Liver (tissue), 9 donors: ENCODE data around the gene AOAH. TPM values are rescaled to one million over a fixed set of nuclear protein-coding genes. Genes with fewer than 3 reads are reported as not detected.

Experiments used
- DNase-seq: peaks from one replicate; pipeline ENCODE4 v3.0.0-alpha.2; 2017; ENCODE audit warnings: low spot score
- H3K27ac ChIP-seq, 2 donors: one replicate each; pipeline ENCODE4 v1.7.0; 2013; ENCODE audit warnings: inconsistent platforms in 2 of 2, low read length in 2 of 2, control low read depth in 1 of 2, low read depth in 1 of 2, mild to moderate bottlenecking in 1 of 2
- H3K27me3 ChIP-seq, 4 donors: one replicate each; pipeline versions ENCODE4 v1.6.1 to v1.7.0; 2013; ENCODE audit warnings: low read length in 3 of 4, inconsistent platforms in 1 of 4, mild to moderate bottlenecking in 1 of 4, moderate library complexity in 1 of 4; ENCODE audit not compliant: control insufficient read depth in 4 of 4, insufficient read depth in 4 of 4
- H3K36me3 ChIP-seq, 4 donors: one replicate each; pipeline versions ENCODE4 v1.6.1 to v1.7.0; 2013; ENCODE audit warnings: low read length in 3 of 4, mild to moderate bottlenecking in 3 of 4, low read depth in 1 of 4, moderate library complexity in 1 of 4; ENCODE audit not compliant: control insufficient read depth in 4 of 4, insufficient read depth in 3 of 4
- H3K4me1 ChIP-seq, 4 donors: one replicate each; pipeline versions ENCODE4 v1.6.1 to v1.7.0; 2013; ENCODE audit warnings: low read length in 3 of 4, mild to moderate bottlenecking in 3 of 4, moderate library complexity in 1 of 4; ENCODE audit not compliant: control insufficient read depth in 4 of 4, insufficient read depth in 4 of 4
- H3K4me3 ChIP-seq, 3 donors: one replicate each; pipeline versions ENCODE4 v1.6.1 to v1.7.0; 2013; ENCODE audit warnings: low read length in 3 of 3, control low read depth in 1 of 3, low read depth in 1 of 3, mild to moderate bottlenecking in 1 of 3
- H3K9ac ChIP-seq, 2 donors: one replicate each; pipeline ENCODE4 v1.7.0; 2013; ENCODE audit warnings: low read length in 2 of 2, mild to moderate bottlenecking in 2 of 2, moderate library complexity in 2 of 2, control low read depth in 1 of 2, low read depth in 1 of 2
- H3K9me3 ChIP-seq, 4 donors: one replicate each; pipeline versions ENCODE4 v1.6.1 to v1.7.0; 2013; ENCODE audit warnings: low read length in 3 of 4; ENCODE audit not compliant: control insufficient read depth in 4 of 4
- EGR1 ChIP-seq, 2 donors: IDR thresholded peaks; 2 replicates each; pipeline ENCODE4 v1.6.1; 2016 to 2018; ENCODE audit warnings: antibody characterized with exemption in 2 of 2, low read depth in 2 of 2
- FOXA1 ChIP-seq: IDR thresholded peaks from 2 replicates; pipeline ENCODE4 v1.6.1; 2016; ENCODE audit warnings: antibody characterized with exemption
- FOXA2 ChIP-seq: IDR thresholded peaks from 2 replicates; pipeline ENCODE4 v1.6.1; 2016; ENCODE audit warnings: antibody characterized with exemption
- GABPA ChIP-seq, 2 donors: IDR thresholded peaks in 1 of 2; conservative IDR thresholded peaks in 1 of 2; 2 replicates each; pipeline ENCODE4 v1.6.1; 2016; ENCODE audit warnings: antibody characterized with exemption in 2 of 2, mild to moderate bottlenecking in 1 of 2, moderate library complexity in 1 of 2
- HNF4A ChIP-seq, 2 donors: conservative IDR thresholded peaks; 2 replicates each; pipeline ENCODE4 v1.6.1; 2016; ENCODE audit warnings: antibody characterized with exemption in 2 of 2, mild to moderate bottlenecking in 2 of 2
- HNF4G ChIP-seq: IDR thresholded peaks from 2 replicates; pipeline ENCODE4 v1.6.1; 2016; ENCODE audit warnings: antibody characterized with exemption
- JUND ChIP-seq, 2 donors: IDR thresholded peaks; 2 replicates each; pipeline ENCODE4 v1.6.1; 2016; ENCODE audit warnings: antibody characterized with exemption in 2 of 2
- NR2F2 ChIP-seq: IDR thresholded peaks from 2 replicates; pipeline ENCODE4 v1.6.1; 2016; ENCODE audit warnings: antibody characterized with exemption
- RAD21 ChIP-seq, 2 donors: IDR thresholded peaks; 2 replicates each; pipeline ENCODE4 v1.6.1; 2016; ENCODE audit warnings: antibody characterized with exemption in 2 of 2, mild to moderate bottlenecking in 2 of 2
- RXRA ChIP-seq, 2 donors: IDR thresholded peaks; 2 replicates each; pipeline ENCODE4 v1.6.1; 2017 to 2018; ENCODE audit warnings: antibody characterized with exemption in 2 of 2, mild to moderate bottlenecking in 1 of 2
- SP1 ChIP-seq: IDR thresholded peaks from 2 replicates; pipeline ENCODE4 v1.6.1; 2018; ENCODE audit warnings: antibody characterized with exemption, mild to moderate bottlenecking
- TAF1 ChIP-seq: conservative IDR thresholded peaks from 2 replicates; pipeline ENCODE4 v1.6.1; 2016; ENCODE audit warnings: antibody characterized with exemption, mild to moderate bottlenecking
- YY1 ChIP-seq: IDR thresholded peaks from 2 replicates; pipeline ENCODE4 v1.6.1; 2016; ENCODE audit warnings: antibody characterized with exemption, mild to moderate bottlenecking
- WGBS: extraction: QIAGEN DNeasy Blood & Tissue Kit; methylation state at CpG from one replicate; pipeline ENCODE4 v1.1.7; 2013; 5-methylcytosine and 5-hydroxymethylcytosine counted together
- polyA plus RNA-seq, 2 donors: library from polyadenylated mRNA; stranded (reverse) in 1 of 2; unstranded in 1 of 2; fragments of 200-250 nt in 1 of 2; fragments of >200 nt in 1 of 2; fragmentation: Nextera tagmentation in 1 of 2; extraction: Ambion mirVana in 1 of 2; gene quantifications; one replicate each; pipeline versions ENCODE4 v1.2.1 to v1.2.3, GENCODE V29; 2013 to 2015
- total RNA-seq, 2 donors: library from RNA; depleted of rRNA; stranded (reverse); fragments of >200 nt; gene quantifications; one replicate each; pipeline ENCODE4 v1.2.3, GENCODE V29; 2014
- TF ChIP-seq, protein P1 (sequence below): IDR thresholded peaks from 2 replicates; pipeline ENCODE4 v1.6.1; 2016; ENCODE audit warnings: antibody characterized with exemption
- TF ChIP-seq, protein P2 (sequence below): IDR thresholded peaks from 2 replicates; pipeline ENCODE4 v1.6.1; 2016; ENCODE audit warnings: antibody characterized with exemption
- TF ChIP-seq, protein P3 (sequence below): fragments of 150-350 bp; IDR thresholded peaks from 2 replicates; pipeline ENCODE4 v1.5.1; 2017; ENCODE audit warnings: improper control_type of control experiment, low read depth, low read length; ENCODE audit not compliant: missing input control
- TF ChIP-seq, protein P4 (sequence below): IDR thresholded peaks from 2 replicates; pipeline ENCODE4 v1.6.1; 2016; ENCODE audit warnings: antibody characterized with exemption
- TF ChIP-seq, protein P5 (sequence below): IDR thresholded peaks from 2 replicates; pipeline ENCODE4 v1.6.1; 2016; ENCODE audit warnings: antibody characterized with exemption, mild to moderate bottlenecking
- donor health status: healthy.
- donor health status: healthy.
- donor health status: healthy.
- donor health status: healthy.
- donor health status: healthy.

AOAH gene
- total and polyA plus RNA-seq, 4 donors, result 2.4 to 26.7 (median 5.8) TPM

DNA sequence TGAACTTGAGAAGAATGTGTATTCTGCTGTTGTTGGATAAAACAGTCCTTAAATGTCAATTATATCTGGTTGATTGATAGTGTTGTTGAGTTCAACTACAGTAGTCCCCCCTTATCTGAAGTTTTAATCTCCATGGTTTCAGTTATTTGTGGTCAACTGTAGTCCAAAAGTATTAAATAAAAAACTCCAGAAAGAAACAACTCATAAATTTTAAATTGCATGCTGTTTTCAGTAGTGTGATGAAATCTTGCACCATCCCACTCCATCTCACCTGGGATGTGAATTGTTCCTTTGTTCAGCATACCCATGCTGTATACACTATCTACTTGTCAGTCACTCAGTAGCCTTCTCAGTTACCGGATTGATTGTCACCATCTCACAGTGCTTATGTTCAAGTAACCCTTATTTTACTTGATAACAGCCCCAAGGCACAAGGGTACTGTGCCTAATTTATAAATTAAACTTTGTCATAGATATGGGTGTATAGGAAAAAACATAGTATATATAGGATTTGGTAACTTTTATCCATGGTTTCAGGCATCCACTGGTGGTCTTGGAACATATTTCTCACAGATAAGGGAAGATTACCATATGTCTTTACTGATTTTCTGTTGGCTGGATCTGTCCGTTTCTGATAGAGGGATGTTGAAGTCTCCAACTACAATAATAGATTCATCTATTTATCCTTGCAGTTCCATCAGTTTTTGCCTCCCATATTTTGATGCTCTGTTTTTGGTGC lies 57.1 kb downstream of the AOAH start (continued):
- TF ChIP-seq, protein P1, sequence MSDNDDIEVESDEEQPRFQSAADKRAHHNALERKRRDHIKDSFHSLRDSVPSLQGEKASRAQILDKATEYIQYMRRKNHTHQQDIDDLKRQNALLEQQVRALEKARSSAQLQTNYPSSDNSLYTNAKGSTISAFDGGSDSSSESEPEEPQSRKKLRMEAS, result no peak
- no peak for TF ChIP-seq JUND (IDR thresholded peaks at IDR 0.05)

DNA sequence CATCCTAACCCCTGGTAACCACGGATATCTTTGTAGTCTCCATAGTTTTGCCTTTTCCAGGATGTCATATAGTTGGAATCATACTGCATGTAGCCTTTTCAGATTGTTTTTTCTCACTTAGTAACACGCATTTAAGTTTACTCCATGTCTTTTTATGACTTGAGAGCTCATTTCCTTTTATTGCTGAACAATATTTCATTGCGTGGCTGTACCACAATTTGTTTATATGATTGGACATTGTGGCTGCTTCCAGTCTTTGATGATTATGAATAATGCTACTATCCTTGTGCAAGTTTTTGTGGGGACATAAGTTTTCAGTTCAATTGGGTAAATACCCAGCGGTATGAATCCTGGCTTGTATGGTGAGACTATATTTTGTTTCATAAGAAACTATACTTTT lies 60.8 kb downstream of the AOAH start:
- no peaks in the 10 kb centered on the region for H3K27me3 ChIP-seq
- DNase-seq, result no peak
- no peaks in the 10 kb centered on the region for H3K4me1 ChIP-seq
- WGBS, result 75% methylated on average over 4 of the region's 4 CpGs
- TF ChIP-seq, protein P2, sequence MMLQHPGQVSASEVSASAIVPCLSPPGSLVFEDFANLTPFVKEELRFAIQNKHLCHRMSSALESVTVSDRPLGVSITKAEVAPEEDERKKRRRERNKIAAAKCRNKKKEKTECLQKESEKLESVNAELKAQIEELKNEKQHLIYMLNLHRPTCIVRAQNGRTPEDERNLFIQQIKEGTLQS, result no peak
- TF ChIP-seq JUND (IDR thresholded peaks at IDR 0.05) (no peak), EGR1 (IDR thresholded peaks at IDR 0.05; ENCODE audit: low read depth in 2 of 2) (no peak), FOXA1 (no peak), TAF1 (no peak), HNF4G (no peak)
- H3K27ac ChIP-seq, result no peak overlapping the region
- no peaks in the 10 kb centered on the region for H3K9me3 ChIP-seq
- no peak overlapping the region for H3K4me3 ChIP-seq
- no peak overlapping the region for H3K9ac ChIP-seq
- H3K36me3 ChIP-seq, result no peaks in the 10 kb centered on the region

DNA sequence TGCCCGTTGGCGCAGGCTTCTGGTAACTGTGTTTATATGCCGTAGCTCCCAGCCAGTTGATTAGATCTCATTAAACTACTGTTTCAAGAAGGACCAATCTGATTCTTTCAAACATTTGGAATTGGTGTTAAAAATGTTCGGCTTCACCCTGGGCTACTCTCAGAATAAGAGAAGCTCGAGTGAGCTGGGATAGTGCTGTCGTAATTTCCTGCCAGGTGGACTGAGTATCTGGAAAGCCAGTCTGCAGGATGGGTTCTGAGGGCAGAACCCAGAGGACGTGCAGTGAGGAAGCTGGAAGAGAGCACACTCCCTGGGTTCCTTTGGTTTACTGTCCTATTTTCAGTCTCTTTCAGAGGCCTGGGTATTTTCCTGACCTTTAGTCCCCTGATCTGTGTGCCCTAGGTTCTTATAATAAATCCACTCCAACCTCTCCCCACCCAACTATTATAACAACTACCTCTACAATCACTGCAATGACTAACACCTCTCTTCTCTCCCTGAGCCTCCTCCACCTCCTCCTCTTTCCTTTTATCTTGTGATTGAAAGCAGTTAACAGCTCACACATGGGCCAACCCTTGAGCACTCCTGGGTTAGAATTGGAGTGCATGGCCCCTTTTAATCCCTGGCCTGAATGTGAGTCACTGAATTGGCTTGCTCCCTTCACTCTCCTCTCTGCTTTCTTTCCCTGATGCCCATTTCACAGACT lies 63.0 kb downstream of the AOAH start:
- Histone ChIP-seq H3K9ac (no peak overlapping the region), H3K36me3 (no peaks in the 10 kb centered on the region), H3K4me1 (no peaks in the 10 kb centered on the region), H3K27me3 (no peaks in the 10 kb centered on the region), H3K9me3 (no peaks in the 10 kb centered on the region), H3K4me3 (no peak overlapping the region), H3K27ac (no peak overlapping the region)
- no peak for DNase-seq
- TF ChIP-seq, protein P3, sequence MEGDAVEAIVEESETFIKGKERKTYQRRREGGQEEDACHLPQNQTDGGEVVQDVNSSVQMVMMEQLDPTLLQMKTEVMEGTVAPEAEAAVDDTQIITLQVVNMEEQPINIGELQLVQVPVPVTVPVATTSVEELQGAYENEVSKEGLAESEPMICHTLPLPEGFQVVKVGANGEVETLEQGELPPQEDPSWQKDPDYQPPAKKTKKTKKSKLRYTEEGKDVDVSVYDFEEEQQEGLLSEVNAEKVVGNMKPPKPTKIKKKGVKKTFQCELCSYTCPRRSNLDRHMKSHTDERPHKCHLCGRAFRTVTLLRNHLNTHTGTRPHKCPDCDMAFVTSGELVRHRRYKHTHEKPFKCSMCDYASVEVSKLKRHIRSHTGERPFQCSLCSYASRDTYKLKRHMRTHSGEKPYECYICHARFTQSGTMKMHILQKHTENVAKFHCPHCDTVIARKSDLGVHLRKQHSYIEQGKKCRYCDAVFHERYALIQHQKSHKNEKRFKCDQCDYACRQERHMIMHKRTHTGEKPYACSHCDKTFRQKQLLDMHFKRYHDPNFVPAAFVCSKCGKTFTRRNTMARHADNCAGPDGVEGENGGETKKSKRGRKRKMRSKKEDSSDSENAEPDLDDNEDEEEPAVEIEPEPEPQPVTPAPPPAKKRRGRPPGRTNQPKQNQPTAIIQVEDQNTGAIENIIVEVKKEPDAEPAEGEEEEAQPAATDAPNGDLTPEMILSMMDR, result no peak
- TF ChIP-seq, protein P4, sequence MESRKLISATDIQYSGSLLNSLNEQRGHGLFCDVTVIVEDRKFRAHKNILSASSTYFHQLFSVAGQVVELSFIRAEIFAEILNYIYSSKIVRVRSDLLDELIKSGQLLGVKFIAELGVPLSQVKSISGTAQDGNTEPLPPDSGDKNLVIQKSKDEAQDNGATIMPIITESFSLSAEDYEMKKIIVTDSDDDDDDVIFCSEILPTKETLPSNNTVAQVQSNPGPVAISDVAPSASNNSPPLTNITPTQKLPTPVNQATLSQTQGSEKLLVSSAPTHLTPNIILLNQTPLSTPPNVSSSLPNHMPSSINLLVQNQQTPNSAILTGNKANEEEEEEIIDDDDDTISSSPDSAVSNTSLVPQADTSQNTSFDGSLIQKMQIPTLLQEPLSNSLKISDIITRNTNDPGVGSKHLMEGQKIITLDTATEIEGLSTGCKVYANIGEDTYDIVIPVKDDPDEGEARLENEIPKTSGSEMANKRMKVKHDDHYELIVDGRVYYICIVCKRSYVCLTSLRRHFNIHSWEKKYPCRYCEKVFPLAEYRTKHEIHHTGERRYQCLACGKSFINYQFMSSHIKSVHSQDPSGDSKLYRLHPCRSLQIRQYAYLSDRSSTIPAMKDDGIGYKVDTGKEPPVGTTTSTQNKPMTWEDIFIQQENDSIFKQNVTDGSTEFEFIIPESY, result no peak
- TF ChIP-seq, protein P5, sequence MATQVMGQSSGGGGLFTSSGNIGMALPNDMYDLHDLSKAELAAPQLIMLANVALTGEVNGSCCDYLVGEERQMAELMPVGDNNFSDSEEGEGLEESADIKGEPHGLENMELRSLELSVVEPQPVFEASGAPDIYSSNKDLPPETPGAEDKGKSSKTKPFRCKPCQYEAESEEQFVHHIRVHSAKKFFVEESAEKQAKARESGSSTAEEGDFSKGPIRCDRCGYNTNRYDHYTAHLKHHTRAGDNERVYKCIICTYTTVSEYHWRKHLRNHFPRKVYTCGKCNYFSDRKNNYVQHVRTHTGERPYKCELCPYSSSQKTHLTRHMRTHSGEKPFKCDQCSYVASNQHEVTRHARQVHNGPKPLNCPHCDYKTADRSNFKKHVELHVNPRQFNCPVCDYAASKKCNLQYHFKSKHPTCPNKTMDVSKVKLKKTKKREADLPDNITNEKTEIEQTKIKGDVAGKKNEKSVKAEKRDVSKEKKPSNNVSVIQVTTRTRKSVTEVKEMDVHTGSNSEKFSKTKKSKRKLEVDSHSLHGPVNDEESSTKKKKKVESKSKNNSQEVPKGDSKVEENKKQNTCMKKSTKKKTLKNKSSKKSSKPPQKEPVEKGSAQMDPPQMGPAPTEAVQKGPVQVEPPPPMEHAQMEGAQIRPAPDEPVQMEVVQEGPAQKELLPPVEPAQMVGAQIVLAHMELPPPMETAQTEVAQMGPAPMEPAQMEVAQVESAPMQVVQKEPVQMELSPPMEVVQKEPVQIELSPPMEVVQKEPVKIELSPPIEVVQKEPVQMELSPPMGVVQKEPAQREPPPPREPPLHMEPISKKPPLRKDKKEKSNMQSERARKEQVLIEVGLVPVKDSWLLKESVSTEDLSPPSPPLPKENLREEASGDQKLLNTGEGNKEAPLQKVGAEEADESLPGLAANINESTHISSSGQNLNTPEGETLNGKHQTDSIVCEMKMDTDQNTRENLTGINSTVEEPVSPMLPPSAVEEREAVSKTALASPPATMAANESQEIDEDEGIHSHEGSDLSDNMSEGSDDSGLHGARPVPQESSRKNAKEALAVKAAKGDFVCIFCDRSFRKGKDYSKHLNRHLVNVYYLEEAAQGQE, result no peak
- TF ChIP-seq TAF1, result no peak
- TF ChIP-seq GABPA (IDR thresholded peaks at IDR 0.05 in 1 of 2, conservative IDR thresholded peaks at IDR 0.05 in 1 of 2), result no peak
- TF ChIP-seq HNF4A (conservative IDR thresholded peaks at IDR 0.05), result no peak
- no peak for TF ChIP-seq EGR1 (IDR thresholded peaks at IDR 0.05; ENCODE audit: low read depth in 2 of 2)
- TF ChIP-seq, protein P1, result no peak
- no peak for TF ChIP-seq SP1
- no peak for TF ChIP-seq RAD21 (IDR thresholded peaks at IDR 0.05)
- TF ChIP-seq RXRA (IDR thresholded peaks at IDR 0.05), result no peak
- TF ChIP-seq FOXA2, result no peak
- no peak for TF ChIP-seq FOXA1
- TF ChIP-seq NR2F2, result no peak
- TF ChIP-seq YY1, result no peak
- TF ChIP-seq, protein P2, result no peak
- TF ChIP-seq JUND (IDR thresholded peaks at IDR 0.05), result no peak
- no peak for TF ChIP-seq HNF4G
- 77% methylated on average over 7 of the region's 7 CpGs for WGBS
